ENCODE data around the gene SKAP2. TPM values are rescaled to one million over a fixed set of nuclear protein-coding genes. Genes with fewer than 3 reads are reported as not detected.
"Not testable (repeated sequence)": the region's sequence is repeated elsewhere in the genome, so short reads cannot be mapped to it uniquely, and the experiment has no call there.

Gene SKAP2
- total and polyA plus RNA-seq, 12 donors, result 7.3 to 123 (median 50.1) TPM

GRCh38 chr7:26842897-26843296 lies 21.5 kb downstream of the SKAP2 start:
- WGBS, 4 donors, result 68 to 83% (median 79%) methylated on average over 2 of the region's 2 CpGs
- intact Hi-C loops (cut with DNase I), result no loop called here
- Histone ChIP-seq H3K27ac (no peak overlapping the region), H3K27me3 (no peaks in the 10 kb centered on the region), H3K4me3 (no peak overlapping the region), H3K4me1 (replicated peaks in 1 of 2) (peaks cover 0 to 16% of the 10 kb centered on the region in 2 donors), H3K36me3 (replicated peaks in 1 of 2) (no peaks in the 10 kb centered on the region), H3K9me3 (replicated peaks in 1 of 3) (no peaks in the 10 kb centered on the region)
- no peak for DNase-seq
- TF ChIP-seq POLR2A (IDR thresholded peaks at IDR 0.05) (no peak), CTCF (IDR thresholded peaks at IDR 0.05) (no peak)

GRCh38 chr7:26841003-26841739 lies 23.2 kb downstream of the SKAP2 start:
- H3K4me3 ChIP-seq, result no peak overlapping the region
- intact Hi-C loops (cut with DNase I), result no loop called here
- H3K27ac ChIP-seq, result no peak overlapping the region
- 66 to 71% (median 69%) methylated on average over 4 of the region's 4 CpGs for WGBS, 4 donors
- no peak for TF ChIP-seq POLR2A (IDR thresholded peaks at IDR 0.05)
- no peak for TF ChIP-seq CTCF (IDR thresholded peaks at IDR 0.05)
- H3K27me3 ChIP-seq, result no peaks in the 10 kb centered on the region
- peaks cover 0 to 16% of the 10 kb centered on the region in 2 donors for H3K4me1 ChIP-seq (replicated peaks in 1 of 2)
- no peak for DNase-seq
- H3K9me3 ChIP-seq (replicated peaks in 1 of 3), result no peaks in the 10 kb centered on the region
- no peaks in the 10 kb centered on the region for H3K36me3 ChIP-seq (replicated peaks in 1 of 2)

GRCh38 chr7:26836793-26837192 lies 27.6 kb downstream of the SKAP2 start:
- H3K4me3 ChIP-seq; intact Hi-C loops (cut with DNase I); H3K27ac ChIP-seq; H3K27me3 ChIP-seq; H3K4me1 ChIP-seq (replicated peaks in 1 of 2); DNase-seq; H3K36me3 ChIP-seq (replicated peaks in 1 of 2); H3K9me3 ChIP-seq (replicated peaks in 1 of 3): not testable (repeated sequence)
- 95 to 99% (median 96%) methylated on average over 3 of the region's 3 CpGs for WGBS, 4 donors

- no peak for TF ChIP-seq CTCF (IDR thresholded peaks at IDR 0.05)
- no peak for TF ChIP-seq POLR2A (IDR thresholded peaks at IDR 0.05)
- Histone ChIP-seq H3K36me3 (replicated peaks in 1 of 2) (no peaks in the 10 kb centered on the region), H3K27me3 (no peaks in the 10 kb centered on the region), H3K27ac (no peak overlapping the region), H3K9me3 (replicated peaks in 1 of 3) (no peaks in the 10 kb centered on the region), H3K4me1 (replicated peaks in 1 of 2) (peaks cover 6 to 12% of the 10 kb centered on the region in 2 donors), H3K4me3 (no peak overlapping the region)
- intact Hi-C loops (cut with DNase I), result no loop called here
- WGBS, 4 donors, result 83 to 92% (median 88%) methylated on average over 3 of the region's 3 CpGs
- DNase-seq, result no peak
Measured at GRCh38 chr7:26815426-26815825, 49.0 kb downstream of the SKAP2 start.

- H3K27me3 ChIP-seq, result no peaks in the 10 kb centered on the region
- no peaks in the 10 kb centered on the region for H3K9me3 ChIP-seq (replicated peaks in 1 of 3)
- intact Hi-C loops (cut with DNase I), result no loop called here
- peaks cover 6 to 12% of the 10 kb centered on the region in 2 donors for H3K4me1 ChIP-seq (replicated peaks in 1 of 2)
- TF ChIP-seq POLR2A (IDR thresholded peaks at IDR 0.05) (no peak), CTCF (IDR thresholded peaks at IDR 0.05) (no peak)
- peak in 4 of 7 donors; percentile 10 to 54 (median 19) for DNase-seq
- 75 to 83% (median 79%) methylated on average over 2 of the region's 2 CpGs for WGBS, 4 donors
- no peak overlapping the region for H3K4me3 ChIP-seq
- H3K27ac ChIP-seq, result no peak overlapping the region
- H3K36me3 ChIP-seq (replicated peaks in 1 of 2), result no peaks in the 10 kb centered on the region
Measured at GRCh38 chr7:26813432-26813831, 51.0 kb downstream of the SKAP2 start.

All from adrenal gland (tissue), 12 donors.